Measurements from ENCODE around the gene SERPINB12.

The SERPINB12 gene

GRCh38 chr18:63551769-63552168 is 9.6 kb downstream of the SERPINB12 start:
- no peak for FAIRE-seq

GRCh38 chr18:63552581-63552980 is 10.4 kb downstream of the SERPINB12 start:
- no peak for FAIRE-seq

DNA sequence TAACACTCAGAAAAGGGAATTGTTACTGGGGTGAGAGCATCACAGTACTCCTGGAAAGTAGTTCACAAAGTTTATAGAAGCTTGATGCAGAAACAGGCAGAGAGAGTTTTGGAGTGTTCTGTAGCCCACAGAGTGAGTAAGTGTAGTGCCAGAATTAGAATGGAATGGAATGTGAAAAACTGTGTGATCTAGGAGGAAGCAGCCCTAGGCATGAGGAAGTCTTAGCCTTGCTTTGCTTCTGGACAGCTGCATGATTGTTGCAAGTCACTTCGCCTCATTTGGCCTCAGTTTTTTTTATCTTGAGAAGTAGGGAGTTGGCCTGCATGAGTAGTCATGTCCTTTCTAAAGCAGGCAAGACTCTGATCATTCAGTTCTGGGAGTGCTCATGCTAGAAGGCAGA is 10.9 kb downstream of the SERPINB12 start:
- no peak for FAIRE-seq

DNA sequence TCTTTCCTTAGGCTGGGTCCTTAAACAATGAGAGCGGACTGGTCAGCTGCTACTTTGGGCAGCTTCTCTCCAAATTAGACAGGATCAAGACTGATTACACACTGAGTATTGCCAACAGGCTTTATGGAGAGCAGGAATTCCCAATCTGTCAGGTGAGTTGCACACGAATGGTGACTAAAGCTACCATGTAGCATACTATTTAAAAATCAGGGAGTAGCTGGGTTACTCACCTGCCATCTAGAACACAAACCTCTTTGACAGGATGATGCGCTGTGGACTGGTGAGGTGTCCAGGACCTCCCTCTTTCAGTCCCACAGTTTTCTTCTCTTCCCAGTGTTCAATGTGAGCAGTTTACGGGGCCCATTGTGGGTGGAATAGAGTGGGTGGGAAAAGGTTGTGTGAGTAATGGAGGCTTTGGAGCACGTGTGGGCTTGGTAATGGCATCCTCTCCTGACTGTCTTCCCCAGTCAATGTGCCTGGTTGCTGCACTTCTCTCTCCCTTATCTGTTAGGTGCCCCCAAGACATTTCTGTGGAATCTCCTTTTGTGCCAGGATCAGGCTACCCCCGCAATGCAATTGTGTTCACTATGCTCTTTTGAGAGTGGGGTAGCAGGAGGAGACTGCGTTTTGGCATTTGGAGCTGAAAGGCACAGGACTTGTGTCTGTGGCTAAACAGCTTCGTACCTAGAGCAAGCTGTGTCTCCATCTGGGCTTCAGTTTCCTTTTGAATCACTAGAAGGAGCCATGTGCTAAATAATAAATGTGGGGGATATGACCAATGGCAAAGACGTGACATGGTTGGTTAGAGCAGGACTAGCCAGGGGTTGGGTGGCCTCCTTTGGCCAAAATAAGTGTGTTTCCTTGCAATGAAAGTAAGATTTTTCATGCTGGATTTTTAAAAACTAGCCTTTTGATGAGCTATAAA is 17.7 kb downstream of the SERPINB12 start:
- no peak for FAIRE-seq

- no peak for FAIRE-seq
These were observed 20.1 kb downstream of the SERPINB12 start for GRCh38 chr18:63562284-63562683.

DNA sequence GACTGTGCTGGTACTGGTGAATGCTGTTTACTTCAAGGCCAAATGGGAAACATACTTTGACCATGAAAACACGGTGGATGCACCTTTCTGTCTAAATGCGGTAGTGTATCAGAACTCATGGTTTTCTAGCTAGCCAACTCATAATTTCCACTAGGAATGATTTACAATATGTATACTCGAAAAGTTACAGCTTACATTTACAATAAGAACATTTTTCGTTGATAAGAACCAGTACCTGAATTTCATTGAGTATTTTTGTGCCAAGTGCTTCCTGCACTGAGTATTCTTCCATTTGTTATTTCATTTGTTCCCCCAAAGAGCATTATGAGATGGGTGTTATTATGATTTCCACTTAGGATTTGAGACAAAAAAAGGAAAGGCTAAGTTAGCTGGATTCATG is 21.9 kb downstream of the SERPINB12 start:
- no peak for FAIRE-seq

GRCh38 chr18:63564561-63564960 is 22.4 kb downstream of the SERPINB12 start:
- FAIRE-seq, result no peak

DNA sequence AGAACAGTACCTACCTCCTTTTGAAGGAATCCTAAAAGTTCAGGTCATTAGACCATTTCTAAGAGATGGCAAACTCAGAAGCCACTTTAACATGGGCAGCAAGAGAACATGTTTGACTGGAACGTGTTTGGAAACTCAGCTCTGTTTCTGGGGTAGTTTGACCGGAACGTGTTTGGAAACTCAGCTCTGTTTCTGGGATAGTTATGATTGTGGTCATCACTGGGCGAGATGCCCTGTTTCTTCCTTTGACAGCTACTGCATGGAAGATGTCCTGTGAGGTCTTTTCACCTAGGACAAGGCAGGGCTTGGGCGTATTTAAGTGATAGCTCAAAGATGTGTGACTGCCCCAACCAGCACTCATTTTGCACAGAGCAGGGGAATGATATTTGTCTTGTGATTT is 25.1 kb downstream of the SERPINB12 start:
- FAIRE-seq, result no peak

DNA sequence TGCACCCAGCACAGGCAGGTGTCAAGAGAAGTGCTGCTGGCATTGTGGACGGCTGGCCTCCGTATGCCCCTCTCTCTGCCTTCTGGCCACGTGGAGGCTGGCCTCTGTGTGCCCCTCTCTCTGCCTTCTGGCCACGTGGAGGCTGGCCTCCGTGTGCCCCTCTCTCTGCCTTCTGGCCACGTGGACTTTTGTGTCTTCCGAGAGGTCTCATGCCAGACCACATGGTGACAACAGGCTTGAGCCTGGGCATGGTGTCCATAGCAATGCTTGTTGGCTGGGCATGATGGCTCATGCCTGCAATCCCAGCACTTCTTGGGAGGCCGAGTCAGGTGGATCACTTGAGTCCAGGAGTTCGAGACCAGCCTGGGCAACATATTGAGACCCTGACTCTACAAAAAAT is 25.7 kb downstream of the SERPINB12 start:
- no peak for FAIRE-seq

DNA sequence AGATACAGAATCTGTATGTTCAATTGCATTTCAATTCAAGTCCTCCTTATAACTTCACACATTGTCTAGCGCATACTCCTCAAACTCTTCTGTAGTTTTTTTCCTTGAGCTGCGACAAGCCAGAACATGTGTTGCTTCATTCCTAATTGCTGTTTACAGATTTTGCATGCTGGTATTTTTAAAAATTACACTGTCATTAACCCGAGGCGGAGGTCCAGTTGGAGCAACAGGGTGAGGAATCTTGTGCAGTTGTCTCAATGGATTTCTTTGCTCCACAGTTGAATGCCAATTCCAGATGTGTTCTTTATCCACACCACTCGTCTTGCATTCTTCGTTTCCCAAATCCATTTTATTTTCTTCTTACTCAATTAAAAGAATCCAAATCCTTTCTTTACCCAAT is 28.6 kb downstream of the SERPINB12 start:
- no peak for FAIRE-seq

- FAIRE-seq, result no peak
These were observed 33.5 kb downstream of the SERPINB12 start for GRCh38 chr18:63575681-63576080.

DNA sequence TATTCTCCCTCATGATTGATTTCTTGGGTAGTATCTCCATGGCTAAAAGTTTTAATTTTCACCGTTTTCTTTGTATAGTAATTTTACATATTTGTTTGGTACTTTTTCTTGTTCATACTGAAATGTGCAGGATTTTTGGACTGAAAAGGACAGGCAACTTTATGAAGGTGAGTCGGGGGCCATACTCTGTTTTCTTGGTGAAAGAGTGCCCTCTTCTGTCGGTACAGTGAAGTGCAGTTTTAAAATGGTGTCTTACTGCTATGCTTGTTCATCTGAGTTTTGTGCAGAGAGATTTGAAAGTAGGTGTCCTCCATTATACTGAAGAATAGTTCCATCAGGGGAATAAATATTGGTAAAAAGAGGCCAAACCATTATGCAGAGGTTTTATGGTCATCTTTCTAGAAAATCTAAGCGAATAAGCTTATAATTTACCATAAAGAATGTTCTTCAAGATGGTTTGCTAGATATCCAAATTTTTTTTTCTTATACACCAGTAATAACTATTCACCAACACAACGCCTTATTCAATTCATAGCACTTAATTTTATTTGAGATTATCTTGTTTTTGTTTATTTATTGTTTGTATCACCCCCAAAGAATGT is 36.3 kb downstream of the SERPINB12 start:
- peak; percentile 64 for FAIRE-seq

DNA sequence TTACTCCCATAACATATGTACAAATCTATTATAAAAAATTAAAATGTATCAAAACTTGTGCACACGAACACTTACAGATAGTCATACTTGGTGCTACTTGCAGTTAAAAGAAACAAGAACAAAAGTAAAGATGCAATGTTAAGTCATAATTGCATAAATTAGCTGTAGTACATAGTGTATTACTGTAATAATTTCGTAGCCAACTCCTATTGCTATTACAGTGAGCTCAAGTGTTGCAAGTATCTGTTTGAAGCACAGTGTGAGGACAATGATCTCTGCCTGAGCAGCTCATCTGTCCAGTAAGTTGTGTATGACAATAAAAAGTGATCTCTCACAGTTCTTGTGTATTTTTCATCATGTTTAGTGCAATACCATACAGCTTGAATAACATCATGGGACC is 37.4 kb downstream of the SERPINB12 start:
- no peak for FAIRE-seq

DNA sequence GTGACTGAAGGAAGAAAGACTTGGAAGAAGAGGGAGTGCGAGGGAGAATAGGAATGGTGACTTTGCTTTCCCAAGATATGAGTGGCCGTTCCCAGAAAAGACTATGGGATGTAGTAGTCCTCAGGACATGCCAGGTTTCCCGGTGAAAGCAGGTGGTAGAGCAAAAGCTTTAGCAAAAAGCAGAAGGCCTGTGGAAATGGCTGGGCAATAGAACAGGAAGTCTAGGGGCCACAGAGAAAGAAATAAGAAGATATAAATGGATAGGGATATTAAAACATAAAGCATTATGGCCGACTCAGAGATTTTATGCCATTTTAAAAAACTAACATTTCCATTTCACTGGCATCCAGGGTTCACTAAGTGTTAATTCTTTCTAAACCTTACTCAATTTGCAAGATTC is 43.8 kb downstream of the SERPINB12 start:
- no peak for FAIRE-seq

DNA sequence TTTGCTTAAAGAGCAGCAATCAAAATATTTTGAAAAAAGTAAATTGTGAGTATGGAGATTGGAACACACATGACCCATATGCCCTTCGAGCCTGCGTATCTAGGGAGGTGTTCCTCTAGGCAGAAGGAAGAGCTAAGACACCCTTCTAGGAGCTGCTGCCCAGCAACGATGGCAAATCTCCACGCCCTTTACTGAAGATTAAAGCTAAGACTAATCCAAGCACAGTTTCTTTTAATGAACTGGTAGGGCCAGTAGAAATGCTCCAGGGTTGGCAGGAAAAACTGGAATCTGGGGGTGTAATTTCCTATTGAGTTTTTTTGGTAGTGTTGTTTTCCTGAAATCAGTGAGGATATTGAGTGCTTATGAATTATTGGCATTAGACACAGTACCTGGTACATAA is 44.3 kb downstream of the SERPINB12 start:
- FAIRE-seq, result no peak

- no peak for FAIRE-seq
These were observed 44.8 kb downstream of the SERPINB12 start, which contains the start of gene SERPINB13 for GRCh38 chr18:63586966-63587365. TSS of gene SERPINB13 (plus strand) at chr18:63587343. CDS start at chr18:63588668, 1,325 bp downstream.

GRCh38 chr18:63588909-63589308 is 46.7 kb downstream of the SERPINB12 start:
- FAIRE-seq, result no peak

- no peak for FAIRE-seq
These were observed 48.2 kb downstream of the SERPINB12 start for GRCh38 chr18:63590373-63590772.

DNA sequence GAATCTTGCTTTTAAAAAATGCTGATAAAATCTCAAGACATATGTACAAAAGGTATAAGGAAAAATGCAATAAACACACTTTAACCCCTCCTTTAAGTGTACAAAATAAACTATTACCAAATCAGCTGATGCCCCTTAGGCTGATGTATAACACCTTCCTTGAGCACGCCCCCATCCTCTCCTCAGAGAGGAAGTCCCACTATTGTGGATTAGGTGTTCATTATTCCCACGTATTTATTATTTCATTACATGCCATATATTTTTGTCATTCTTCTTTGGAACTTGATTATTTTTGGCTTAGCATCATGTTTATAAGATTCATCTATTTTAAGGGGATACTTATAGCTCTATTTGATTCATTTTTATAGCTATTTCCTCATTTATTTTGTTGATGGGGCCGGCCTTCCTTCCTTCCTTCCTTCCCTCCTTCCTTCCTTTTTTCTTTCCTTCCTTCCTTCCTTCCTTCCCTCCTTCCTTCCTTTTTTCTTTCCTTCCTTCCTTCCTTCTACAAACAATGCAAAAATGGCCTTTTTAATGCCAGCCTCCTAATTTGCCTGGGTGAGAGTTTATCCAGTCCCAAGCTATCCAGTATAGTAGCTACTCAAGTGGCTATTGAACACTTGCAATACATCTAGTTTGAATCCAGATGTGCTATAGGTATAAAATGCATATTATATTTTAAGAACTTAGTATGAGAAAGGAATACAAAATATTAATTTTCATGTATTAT is 49.0 kb downstream of the SERPINB12 start:
- FAIRE-seq, result no peak

DNA sequence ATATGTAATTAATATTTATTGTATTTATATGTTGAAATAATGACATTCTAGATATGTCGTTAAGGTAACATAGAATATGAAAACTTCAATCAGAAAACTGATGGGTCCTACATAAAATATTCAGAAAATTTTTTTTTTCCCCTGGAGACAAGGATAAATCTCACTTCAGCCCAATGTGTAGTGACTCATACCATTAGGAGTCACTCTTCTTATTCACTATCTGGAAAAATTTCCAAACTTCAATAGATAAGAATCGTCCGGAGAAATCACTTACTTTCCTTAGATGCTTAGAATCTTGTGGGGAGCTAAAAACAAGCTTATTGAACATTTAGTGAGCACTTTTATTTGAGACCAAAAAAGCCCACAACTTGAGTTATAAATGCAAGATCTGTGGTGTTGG is 49.6 kb downstream of the SERPINB12 start:
- FAIRE-seq, result no peak

DNA sequence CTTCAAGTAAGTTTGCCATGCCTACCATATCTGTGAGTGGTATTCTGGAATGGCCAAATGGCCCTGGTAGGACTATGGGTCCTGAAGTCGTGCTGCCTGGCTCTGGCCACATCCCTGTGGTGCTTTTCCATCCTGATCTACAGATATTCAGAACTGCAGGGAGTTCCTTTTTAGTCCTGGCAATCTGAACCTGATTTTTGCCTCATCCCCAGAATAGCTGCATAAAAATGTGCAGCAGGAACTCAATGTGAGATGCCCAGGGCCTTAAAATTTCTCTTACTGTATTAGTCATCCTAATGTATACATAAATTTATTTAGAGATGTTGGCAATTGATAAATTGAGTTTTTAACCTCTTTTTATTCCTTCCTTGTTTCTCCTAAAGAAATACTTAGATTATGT is 50.3 kb downstream of the SERPINB12 start:
- no peak for FAIRE-seq

GRCh38 chr18:63596964-63597363 is 54.8 kb downstream of the SERPINB12 start:
- FAIRE-seq, result no peak

DNA sequence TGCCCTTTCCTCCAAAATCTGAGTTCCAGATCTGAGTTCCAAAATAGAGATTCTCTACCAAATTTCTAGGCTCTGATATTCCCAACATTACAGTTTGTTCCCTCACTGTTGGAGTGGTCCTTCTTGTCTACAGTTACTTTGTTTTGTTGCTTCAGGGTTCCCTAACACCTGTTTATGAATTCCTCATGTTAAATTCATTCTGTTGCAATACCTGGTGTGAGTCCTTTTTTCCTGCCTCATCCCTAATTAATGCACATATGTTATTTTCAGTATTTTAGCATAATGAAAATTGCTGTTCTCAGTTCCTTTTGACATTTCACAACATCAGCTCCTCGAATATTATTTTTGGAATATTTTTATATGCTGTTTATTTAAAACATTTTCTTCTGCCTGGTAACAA is 61.2 kb downstream of the SERPINB12 start:
- FAIRE-seq, result no peak

GRCh38 chr18:63603772-63604171 is 61.6 kb downstream of the SERPINB12 start:
- no peak for FAIRE-seq

Data from TTC549 (cell line).